HuH-7 (cell line): ENCODE data around the gene BCL2L12.

Experiments
- DNase-seq: peaks from one replicate; pipeline ENCODE4 v3.0.0; 2011; ENCODE audit warnings: low spot score

BCL2L12 gene

DNA sequence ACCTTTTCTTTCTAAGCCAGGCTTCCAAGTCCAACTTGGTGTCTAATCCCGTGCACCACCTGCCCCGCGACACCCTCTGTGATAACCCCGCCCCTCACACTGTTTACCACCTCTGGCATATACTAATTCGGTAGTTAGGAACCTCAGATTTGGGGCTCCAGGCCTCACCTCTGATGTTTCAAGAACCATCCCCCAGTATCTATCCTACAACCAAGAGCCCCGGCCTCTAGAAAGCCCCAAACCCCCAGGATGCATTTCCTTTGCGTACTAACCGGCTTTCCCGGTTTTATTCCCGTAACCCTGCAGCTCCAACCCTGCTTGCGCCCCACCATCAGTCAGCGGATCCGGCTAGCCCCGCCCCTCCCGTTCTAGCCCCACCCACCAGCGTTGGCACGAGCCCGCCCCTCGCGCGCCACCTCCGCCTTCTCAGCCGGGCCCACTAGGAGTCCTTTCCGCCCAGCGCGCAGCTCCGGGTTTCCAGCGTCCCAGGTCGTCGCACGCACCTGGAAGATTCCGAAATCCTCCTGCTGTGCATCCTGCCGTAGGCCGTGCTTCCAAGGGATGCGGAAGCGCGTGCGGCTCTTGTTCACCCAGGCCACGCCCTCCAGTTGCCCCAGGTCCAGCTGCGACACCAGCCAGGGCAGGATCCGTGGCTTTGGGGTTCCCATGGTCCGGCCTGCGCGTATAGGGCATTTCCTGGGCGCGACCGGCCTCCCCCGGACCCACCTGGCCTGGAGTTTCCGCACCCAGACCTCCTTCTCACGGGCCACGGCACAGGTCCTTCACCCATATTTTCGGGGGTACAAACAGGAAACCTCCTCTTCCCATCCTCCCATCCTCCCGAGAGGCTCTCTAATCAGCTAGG is 1.3 kb upstream of the BCL2L12 start:
- DNase-seq: peak; percentile 94

DNA sequence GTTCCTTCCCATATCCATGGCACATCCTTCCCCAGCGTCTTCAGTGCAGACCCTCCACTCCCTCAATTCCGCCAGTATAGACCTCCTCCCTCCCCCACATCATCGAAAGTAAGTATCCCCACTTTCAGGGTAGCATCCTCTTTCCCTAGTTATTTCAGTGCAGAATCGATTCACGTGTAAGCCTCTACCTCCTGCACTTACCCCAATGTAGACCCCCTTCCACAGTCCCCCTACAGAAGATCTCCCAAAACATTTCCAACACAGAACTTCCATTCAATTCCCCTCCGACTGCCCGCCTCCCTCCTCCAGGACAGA is 740 bp upstream of the BCL2L12 start:
- no peak for DNase-seq

DNA sequence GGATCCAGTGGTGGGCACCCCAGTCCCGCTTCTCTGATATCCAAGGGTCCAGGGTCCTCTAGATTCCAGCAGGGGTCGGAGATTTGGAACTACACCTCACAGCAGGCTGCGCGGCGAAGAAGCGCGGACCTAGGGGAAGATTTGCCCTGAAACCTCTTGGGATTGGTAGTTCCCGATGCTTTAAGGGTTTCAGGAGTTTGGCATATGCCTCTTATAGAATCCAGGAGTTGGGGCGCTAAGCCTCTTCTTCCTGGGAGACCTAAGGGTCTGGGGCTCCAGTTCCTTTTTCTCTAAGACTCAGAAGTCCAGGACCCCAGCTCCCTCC is 349 bp downstream of the BCL2L12 start:
- DNase-seq: no peak

DNA sequence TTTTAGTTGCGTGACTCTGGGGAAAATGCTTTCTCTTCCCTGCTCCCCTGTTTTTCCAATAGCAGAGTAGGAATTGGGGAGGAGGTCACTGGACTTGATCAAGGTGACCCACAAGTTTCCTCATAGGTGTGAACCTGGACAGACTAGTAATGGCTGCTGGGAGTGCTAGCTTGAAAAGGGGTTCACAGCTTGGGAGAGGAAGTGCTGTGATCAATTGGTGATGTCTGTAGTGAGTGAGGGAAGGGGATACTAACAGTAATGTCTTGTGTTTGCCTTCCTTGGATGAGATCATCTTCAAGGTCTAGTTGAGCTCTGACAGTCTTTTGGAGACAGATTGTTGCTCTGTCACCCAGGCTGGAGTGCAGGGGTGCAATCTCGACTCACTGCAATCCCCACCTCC is 1.7 kb downstream of the BCL2L12 start:
- no peak for DNase-seq

DNA sequence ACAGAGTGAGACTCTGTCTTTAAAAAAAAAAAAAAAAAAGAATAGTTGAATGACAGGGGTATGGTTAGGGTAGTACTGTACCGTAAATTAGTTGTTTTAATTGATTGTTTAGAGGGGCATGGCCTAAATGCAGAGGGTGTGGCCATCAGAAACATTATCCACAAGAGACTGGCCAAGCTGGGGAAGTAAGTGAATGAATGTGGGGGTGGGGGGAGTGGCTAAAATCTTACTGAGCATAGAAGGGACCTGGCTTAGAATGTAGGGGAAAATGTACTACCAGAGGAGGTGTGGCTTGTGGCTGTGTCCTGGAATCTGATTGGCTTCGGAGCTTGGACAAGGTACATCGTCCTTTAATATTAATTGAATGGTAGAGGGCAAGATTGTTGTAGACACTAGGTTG is 3.8 kb downstream of the BCL2L12 start:
- no peak for DNase-seq

DNA sequence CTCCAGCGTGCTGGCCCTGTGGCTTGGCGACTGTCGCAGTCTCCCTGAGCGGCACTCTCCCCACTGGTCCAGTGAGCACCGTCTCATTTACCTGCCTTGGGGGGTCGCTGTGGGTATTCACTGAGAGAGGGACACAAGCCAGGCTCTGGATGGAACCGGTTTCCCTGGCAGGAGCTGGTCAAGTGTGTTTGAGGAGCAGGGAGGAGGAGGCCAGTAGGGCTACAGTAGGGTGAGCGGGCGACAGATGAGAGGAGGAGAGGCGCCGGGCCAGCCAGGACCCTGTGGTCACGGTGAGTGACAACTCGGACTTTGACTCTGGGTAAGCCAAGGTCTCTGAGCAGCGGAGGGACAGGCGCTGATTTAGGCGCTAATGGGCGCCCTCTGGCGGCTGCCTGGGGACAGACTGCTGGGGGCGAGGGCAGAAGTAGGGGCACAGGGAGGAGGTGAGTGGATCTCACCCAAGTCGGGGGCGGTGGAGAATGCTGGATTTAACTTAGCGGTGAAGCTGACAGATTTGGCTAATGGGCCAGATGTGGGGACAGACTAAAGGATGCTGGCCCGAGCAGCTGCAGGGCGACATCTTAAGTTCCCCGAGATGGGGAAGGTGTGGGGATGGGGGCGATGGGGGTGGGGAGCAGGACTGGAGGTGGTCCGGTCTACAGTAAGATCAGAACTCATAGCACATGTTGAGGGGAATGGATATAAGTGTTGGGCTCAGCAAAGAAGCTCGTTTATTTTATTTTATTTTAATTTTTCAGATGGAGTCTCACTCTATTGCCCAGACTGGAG is 6.6 kb downstream of the BCL2L12 start:
- peak; percentile 96 for DNase-seq

DNA sequence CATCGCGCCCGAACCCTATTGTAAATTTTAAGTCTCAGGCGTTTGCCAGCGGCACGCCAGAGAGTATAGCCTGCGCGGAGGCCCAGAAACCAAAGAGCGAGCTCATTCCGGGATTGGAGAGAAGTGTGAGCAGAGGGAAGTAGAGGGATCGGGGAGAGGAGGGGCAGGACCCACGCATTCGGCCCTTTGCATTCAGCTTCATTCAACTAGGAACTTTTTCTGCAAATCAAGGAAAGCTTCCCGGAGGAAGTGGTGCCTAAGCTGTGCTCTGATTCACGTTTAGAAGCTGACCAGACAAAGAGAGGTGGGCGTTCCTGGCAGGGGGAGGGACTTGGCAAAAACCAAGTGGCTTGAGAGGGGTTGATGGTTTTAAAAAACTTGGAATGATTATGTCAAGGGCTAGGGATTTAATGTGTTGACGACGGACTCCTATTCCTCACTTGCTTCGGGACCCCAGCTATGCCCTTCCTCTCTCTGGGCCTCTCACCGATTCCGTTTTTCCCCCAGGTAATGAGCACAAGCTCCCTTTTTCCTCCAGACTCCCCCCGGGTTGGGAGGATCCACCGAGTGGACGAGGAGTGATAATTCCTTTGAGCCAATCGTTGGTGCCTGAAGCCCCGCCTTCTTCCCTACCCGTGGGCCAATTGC is 10.5 kb downstream of the BCL2L12 start:
- DNase-seq: peak; percentile 76

DNA sequence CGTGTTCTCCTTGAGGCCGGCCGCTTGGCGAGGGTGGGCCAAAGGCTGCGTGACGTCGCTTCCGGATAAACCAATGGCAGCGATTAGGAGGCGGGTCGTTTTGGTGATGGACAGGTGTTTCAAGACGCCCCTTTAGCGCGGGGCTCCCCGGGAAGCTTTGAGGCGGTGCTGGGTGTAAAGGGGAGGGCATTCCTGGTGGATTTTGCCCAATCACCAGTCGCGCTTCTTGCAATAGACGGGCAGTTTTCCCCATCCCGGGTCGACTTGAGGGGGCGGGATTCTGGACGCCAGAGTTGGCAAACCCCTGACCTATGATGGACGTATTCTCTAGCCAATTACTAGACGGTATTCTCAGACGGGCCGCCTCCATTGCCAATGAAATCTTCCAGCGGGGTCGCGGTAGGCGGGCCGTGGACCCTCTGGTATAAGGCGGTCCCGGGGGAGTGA is 11.1 kb downstream of the BCL2L12 start:
- peak; percentile 98 for DNase-seq

DNA sequence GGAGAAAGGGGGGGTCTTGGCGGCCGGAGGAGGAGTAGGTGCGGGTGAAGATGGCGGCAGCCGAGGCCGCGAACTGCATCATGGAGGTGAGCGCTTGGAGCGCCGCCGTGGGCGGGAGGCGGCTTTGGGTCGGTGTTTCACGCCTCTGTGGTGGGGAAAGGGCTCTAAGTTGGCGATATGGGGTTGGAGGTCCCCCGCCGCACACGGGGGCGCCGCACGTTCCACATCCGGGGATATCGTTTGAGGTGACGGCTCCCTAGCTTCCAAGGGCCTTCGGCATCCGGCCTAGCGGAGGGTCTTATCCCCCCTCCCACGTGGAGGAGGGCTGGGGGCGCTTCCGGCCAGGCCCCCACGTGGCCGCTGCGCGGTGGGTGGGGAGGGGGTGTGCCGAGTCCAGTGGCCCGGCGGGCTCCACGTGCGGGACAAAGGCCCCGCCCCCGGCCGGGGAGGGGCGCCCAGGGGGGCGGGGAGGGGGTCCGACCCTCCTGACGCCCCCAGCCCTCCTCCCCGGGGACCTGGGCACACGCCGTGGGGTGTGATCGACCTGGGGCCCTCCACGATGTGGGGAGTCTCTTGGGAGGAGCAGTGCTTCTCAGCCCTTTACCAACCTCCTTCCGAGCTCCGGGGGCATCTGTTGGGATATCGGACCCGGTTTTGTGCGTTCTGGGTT is 11.6 kb downstream of the BCL2L12 start, which contains the start of gene PRMT1:
PRMT1 (plus strand) TSS at position 41 of the 670 bp plus-strand sequence; CDS start at position 51, 10 bp downstream.
- DNase-seq: no peak

DNA sequence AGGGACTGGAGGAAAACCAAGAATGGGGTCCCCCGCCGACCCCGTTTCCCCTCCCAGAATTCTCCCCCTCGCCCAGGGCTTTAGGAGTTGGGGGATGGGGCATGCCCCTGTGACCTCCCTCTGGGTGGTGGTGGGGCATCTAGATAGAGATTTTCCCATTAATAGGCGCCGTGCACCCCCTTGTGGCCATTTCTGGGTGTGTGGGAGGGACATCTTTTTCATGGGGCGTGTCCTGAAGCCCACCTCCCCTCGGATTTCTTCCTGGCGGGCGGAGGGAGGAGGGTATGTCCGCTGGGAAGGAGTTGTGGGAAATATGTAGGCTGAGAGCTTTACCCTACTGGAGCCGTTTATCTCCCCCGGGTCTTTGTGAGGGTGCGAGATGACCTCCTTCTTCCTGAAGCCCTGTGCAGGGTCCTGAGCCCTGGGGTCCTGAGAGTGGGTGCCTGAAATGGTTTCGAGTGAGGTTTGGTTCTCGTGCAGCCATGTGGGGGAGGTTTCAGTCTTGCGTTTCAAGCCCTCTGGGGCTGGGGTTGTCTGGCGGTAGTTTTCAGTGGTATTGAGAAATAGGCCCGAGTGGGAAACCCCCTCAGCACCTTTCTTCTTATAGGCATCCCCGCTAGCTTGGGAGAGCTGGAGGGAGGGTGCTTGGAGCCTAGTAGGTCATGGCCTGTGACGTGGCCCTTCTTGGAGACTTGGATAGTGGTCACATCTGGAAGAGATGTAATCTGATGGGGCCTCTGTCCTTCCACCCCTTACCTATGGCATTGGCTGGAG is 12.4 kb downstream of the BCL2L12 start:
- DNase-seq: peak; percentile 78

DNA sequence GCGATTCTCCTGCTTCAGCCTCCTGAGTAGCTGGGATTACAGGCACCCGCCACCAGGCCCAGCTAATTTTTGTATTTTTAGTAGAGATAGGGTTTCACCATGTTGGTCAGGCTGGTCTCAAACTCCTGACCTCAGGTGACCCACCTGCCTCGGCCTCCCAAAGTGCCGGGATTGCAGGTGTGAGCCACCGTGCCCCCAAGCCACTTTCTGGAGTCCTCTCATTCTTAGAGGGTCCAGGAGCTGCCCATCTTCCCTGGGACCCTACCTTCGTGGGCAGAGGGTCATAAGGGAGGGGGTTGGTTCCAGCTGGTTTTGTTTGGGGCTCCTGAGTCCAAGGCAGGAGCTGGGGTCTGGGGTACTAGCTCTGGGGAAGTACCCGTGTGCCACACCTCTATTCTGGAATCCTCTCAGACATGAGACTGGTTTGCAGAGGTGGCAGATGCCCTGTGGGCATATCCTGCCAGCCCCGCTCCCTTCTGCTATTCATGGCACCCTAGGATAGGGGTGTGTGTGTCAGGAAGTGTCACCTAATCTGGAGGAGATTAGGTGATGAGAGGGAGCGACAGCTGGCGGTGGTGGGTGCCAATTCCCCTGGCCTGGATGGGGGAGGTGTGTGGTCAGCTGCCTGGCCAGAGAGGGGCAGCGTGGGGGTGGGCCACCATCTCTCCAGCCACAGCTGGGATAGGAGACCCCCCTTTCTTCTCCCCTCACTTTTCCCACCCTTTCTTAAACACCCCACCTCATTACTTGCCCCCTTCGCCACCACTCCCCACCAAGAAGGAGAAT is 13.4 kb downstream of the BCL2L12 start:
- DNase-seq: no peak

DNA sequence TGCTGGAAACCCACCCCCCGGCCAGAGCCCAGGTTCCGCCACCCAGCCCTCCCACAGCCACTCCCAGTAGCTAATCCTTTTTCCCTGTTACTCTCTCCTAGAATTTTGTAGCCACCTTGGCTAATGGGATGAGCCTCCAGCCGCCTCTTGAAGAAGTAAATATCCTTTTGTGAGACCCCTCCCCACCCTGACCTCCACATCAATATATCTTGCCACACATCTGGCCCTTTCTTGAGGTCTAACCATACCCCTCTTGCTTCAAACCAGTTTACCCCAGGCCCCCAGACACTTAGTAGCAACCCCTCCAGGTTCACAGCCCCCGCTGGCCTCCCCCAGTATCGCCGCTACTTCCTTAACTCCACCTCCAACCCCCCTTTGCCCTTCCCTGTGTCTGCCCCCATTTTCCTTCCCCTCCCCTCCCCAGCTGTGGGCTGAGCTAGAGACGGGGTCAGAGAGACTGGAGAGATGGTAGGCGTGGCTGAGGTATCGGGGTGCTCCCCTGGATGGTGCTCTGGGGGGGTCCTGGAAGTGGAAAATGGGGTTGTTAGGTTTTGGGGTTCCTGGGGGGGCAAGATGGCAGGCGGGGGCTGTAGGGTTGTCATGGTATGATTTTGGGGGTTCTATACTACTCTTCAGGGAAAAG is 14.2 kb downstream of the BCL2L12 start:
- no peak for DNase-seq

DNA sequence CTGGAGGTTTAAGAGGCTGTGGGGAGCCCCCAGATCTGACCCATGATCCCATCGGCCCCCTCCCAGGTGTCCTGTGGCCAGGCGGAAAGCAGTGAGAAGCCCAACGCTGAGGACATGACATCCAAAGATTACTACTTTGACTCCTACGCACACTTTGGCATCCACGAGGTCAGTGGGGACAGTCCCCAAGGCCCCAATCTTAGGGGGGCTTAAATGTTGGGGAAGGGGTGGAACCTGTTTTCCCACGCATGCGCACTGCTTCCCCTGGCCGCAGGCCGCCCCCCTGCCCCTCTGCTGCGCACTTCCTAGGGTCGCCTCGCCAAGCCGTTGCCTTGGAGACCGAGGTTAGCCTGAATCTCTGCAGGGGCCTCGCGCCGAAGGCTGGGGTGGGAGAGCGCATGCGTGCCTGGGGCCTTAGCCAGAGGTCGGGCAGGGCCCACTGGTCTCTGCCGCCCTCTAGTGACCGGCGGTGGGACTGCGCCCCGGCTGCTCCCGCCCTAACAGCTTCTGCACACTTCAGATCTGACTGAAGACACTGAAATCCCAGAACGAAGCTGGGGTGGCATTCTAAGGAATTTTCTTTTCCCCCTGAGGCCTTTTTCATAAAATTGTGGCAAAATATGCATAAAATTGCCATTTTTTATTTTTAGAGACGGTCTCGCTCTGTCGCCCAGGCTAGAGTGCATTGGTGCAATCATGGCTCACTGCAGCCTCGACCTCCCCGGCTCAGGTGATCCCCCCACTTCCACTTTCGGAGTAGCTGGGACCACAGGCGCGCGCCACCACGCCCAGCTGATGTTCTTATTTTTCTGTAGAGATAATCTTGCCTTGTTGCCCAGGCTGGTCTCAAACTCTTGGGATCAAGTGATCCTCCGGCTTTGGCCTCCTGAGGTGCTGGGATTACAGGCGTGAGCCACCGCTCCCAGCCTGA is 15.0 kb downstream of the BCL2L12 start:
- DNase-seq: peak; percentile 98

DNA sequence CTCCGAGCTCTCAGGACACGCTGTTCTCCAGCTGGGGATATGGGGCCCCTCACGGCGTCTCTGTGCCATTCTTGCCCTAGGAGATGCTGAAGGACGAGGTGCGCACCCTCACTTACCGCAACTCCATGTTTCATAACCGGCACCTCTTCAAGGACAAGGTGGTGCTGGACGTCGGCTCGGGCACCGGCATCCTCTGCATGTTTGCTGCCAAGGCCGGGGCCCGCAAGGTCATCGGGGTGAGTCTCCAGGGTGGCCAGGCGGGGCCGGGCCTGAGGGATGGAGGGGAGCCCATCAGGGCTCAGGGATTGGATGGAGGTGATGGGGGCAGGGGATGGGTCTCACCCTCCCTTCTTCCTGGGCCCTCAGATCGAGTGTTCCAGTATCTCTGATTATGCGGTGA is 16.1 kb downstream of the BCL2L12 start:
- DNase-seq: no peak

DNA sequence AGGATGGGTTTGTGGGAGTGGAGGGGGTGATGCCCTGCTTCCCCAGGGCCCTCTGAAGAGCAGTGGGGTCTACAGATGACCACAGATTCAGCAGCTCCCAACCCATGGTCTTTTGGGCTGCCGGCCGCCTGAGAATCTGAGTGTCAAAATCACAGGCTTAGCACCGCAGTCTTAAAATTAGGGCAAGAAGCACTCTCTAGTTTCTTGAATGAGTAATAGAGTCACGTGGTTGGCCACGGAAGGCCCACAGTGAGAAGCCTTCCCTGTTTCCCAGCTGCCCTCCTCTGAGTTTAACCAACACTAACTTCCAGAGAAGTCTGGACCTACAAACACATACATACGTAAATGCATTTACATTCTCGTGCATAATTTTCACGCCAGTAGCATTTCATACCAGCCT is 16.5 kb downstream of the BCL2L12 start:
- DNase-seq: no peak

DNA sequence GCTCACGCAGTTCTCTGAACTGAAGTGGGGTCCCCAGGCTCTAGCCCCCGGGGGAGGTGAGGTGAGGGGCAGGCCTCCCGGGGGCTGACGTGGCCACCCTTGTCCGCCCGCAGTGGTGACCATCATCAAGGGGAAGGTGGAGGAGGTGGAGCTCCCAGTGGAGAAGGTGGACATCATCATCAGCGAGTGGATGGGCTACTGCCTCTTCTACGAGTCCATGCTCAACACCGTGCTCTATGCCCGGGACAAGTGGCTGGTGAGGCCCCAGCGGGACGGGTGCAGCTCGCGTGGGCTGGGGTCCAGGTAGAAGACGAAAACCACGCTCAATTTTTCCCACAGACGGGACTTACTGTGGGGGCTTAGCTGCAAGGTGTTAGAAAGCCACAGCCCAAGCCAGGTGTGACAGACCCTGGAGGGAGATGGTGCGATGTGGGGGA is 18.1 kb downstream of the BCL2L12 start:
- no peak for DNase-seq

DNA sequence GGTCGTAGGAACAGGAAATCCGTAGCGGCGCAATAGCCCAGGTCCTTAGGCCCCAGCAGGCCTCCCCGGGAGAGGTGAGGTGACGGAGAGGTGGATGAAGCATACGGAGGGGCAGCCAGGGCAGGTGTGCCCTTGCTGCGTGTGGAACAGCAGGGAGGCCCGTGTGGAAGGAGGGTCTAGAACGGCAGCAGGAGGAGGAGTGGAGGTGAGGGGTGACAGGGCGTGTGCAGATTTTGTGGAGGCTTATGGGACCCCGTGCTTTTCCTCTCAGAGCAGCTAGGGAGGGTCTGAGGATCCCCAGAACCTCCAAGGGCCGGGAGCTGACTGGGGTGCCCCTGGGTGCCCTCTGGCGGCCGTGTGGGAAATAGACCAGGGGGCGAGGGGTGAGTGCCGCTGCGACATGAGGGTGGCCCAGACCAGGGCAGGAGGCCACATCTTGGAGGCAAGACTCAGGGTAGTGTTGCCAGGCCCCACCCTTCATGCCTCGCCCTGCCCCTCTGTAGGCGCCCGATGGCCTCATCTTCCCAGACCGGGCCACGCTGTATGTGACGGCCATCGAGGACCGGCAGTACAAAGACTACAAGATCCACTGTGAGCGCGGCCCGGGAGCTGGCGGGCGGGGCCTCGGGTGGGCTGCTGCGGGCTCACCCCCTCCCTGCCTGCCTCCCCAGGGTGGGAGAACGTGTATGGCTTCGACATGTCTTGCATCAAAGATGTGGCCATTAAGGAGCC is 18.7 kb downstream of the BCL2L12 start:
- peak; percentile 67 for DNase-seq

DNA sequence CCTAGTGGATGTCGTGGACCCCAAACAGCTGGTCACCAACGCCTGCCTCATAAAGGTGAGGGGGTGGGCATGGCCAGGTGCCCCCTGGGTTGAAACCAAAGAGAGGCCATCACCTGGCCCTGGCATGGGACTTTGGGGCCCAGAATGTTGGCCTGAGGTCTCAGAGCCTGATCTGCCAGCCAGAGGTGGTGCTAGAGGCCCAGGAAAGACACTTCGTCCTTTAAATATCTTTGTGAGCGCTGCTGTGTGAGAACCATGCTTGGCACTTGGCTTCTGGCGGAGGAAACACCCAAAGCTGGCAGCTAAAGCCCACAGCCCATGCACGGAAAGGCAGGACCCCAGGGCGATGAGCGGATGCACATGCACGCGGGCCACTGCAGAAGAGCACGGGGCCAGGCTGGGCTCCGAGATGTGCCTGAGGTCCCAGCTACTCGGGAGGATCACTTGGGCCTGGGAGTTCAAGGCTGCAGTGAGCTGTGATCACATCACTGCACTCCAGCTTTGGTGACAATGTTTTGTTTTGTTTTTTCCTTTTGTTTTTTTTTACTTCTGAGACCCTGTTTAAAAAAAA is 19.3 kb downstream of the BCL2L12 start:
- no peak for DNase-seq
